CD4-positive, alpha-beta T cell treated with Interleukin-21 for 1 hour (primary cell): Measurements from ENCODE around the gene MSH3.

Source experiments
- DNase-seq: peaks from one replicate; pipeline ENCODE4 v3.0.0-alpha.2; 2020

Gene MSH3

GRCh38 chr5:80654391-80655230, at the start of gene MSH3, which contains the start of gene DHFR:
TSS of gene MSH3 (plus strand) at chr5:80654652. CDS start at chr5:80654728, 76 bp downstream.
TSS of gene DHFR (minus strand) at chr5:80654983. CDS start at chr5:80654489, 494 bp downstream.
- peak; percentile 92 for DNase-seq

- no peak for DNase-seq
Measured at GRCh38 chr5:80607343-80607742, 47.1 kb upstream of the MSH3 start.

DNA sequence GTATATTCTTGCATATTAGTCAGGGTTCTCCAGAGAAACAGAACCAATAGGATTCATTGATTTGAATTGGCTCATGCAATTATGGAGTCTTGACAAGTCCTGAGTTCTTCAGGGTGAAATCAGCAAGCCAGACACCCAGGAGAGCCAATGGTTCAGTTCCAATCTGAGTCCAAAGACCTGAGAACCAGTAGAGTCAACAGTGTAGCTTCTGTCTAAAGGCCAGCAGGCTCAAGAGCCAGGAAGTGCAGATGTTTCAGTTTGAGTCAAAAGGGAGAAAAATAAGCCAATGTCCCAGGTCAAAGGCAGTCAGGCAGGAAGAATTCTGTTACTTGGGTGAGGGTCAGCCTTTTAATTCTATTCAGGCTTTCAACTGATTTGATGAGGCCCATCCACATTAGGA, 46.6 kb upstream of the MSH3 start:
- DNase-seq = no peak

DNA sequence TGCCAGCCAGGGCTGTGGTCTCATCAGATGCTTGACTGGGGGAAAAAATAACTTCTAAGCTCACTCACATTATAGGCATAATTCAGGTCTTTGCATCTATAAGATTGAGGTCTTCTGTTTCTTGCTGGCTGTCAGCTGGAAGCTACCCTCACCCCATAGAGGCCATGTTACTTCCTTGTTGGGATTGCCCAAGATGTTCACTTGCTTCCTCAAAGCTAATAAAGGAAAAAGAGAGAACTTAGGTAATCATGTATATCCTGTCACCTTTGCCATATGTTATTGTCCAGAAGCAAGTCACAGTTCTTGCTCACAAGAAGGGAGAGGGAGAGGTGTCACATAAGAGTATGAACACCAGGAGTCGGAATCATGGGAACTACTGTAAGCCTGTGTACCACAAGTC, 45.7 kb upstream of the MSH3 start:
- no peak for DNase-seq

- DNase-seq = no peak
Measured at GRCh38 chr5:80609692-80610091, 44.8 kb upstream of the MSH3 start.

DNA sequence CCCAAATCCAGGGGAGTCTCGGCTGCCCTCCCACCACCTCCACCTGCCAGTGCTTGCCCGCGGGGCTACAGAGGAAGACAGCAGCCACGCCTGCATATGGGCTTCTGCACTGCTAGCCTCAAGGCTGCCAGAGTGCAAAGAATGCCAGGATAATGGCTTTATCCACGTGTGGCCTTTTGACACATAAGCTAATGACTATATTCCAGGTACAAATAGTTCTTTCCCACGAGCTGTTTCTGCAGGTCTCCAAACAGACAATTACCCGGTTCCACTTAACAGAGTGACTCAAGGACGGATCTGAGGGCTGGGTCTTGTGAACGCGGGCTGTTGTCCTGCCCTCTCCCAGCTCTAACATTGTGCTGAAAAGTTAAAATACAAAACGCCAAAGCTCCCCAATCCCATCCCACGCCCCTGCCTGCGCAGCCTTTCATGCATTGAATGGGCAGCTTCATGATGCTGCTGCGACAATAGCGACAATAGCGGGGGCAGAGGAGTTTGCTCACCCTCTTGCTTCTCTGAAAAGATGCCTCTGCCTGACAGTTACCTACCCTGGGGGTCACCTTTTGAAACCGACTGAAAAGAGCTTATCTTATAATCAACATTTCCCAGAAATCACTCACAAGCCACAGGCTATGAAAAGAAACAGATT, 39.1 kb upstream of the MSH3 start:
- no peak for DNase-seq

DNA sequence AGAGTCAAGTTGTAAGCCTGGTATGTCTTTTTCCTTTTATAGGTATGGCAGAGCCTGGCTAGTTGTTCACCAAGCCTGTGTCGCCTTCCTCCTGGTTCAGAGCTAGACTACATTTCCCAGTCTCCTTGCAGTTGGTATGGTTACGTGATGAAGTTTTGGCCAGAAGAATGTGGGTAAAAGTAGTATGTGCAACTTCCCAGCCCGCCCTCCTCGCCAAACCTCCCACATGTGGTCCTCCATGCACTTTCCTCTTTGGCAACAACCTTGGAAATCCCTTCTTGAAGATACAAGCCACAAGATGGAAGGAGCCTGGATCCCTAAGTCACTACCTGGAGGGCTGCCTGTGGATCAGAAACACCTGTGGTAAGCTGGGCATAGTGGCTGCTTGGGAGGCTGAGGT, 36.0 kb upstream of the MSH3 start:
- no peak for DNase-seq

DNA sequence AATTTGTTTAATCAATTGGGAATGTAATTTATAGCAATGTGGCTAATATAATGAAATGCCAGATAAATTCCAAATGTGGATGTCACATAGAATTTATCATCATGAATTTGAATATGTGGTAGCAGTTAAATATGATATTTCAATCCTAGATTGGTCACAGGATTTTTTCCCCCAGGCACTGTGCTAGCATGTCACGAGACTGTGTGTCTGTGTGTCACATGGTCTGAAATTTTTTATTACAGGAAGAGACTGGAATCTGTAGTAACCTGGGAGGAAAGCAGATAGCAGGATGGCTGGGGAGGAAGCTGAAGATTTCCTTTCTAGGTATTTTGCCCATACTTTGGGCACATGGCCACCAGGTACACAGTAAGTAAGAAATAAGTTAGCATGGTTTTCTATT, 35.4 kb upstream of the MSH3 start:
- no peak for DNase-seq

DNA sequence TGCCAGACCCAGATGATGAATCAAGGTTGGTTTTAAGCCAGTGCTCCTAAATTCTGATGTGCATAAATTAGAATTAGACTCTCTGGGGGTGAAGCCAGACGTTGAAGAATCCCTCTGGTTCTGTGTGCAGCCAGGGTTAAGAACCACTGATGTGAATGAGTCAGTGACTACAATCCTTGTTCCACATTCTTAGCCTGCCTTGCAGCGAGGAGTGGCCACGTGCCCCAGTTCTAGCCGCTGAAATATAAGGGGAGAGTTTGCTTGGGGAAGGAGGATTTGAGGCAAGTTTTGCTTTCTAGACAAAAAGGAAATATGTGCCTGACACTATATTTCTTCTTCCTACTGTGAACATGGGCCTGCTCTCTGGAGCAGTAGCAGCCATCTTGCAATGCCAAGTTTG, 34.2 kb upstream of the MSH3 start:
- DNase-seq = no peak

DNA sequence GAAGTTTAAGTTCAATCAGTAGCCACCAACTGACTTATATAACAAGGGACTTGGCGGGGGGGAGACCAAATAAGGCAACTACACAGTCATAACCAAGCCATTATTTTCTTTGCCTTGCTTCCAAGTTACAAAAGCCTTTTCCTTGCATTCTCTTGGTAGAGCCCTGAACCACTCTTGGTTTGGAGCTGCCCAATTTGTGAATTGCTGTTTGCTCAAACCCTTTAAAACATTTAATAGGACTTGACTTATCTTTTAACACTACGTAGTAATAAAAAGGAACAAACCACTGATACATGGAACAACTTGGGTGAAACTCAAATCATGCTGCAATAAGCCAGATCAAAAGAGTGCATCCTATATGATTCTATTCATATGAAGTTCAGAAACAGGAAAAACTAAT, 31.7 kb upstream of the MSH3 start:
- no peak for DNase-seq

DNA sequence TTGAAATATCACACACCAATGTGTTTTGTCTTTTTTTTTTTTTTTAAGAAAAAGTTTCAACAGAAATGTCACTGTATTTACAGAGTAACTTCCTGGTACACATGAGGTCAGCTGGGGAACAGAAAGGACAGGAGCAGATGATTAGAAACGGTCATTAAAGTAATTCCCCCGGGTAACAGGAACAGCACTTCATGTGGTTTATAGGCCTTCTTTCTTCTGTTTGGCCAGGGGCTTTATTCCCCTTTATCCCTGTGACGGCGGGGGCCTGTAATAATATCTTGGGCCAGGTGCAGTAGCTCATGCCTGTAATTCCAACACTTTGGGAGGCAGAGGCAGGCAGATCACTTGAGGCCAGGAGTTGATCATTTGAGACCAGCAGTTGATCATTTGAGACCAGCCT, 30.5 kb upstream of the MSH3 start:
- DNase-seq = no peak

DNA sequence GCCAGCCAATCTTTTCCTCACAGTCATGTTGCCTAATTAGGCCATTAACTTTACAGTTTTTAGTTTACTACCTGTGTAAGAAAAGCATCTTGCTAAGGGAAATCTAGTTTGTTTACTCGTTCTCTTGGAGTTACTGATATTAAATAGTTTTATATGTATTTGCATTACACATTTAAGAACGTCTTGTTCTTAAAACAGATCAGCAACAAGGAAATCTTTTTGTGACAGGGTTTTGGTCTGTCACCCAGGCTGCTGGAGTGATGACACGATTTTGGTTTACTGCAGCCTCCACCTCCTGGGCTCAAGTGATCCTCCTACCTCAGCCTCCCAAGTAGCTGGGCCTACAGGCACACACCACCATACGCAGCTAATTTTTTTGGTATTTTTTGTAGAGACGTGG, 29.2 kb upstream of the MSH3 start:
- no peak for DNase-seq

GRCh38 chr5:80629281-80629680, 25.2 kb upstream of the MSH3 start:
- DNase-seq = no peak

DNA sequence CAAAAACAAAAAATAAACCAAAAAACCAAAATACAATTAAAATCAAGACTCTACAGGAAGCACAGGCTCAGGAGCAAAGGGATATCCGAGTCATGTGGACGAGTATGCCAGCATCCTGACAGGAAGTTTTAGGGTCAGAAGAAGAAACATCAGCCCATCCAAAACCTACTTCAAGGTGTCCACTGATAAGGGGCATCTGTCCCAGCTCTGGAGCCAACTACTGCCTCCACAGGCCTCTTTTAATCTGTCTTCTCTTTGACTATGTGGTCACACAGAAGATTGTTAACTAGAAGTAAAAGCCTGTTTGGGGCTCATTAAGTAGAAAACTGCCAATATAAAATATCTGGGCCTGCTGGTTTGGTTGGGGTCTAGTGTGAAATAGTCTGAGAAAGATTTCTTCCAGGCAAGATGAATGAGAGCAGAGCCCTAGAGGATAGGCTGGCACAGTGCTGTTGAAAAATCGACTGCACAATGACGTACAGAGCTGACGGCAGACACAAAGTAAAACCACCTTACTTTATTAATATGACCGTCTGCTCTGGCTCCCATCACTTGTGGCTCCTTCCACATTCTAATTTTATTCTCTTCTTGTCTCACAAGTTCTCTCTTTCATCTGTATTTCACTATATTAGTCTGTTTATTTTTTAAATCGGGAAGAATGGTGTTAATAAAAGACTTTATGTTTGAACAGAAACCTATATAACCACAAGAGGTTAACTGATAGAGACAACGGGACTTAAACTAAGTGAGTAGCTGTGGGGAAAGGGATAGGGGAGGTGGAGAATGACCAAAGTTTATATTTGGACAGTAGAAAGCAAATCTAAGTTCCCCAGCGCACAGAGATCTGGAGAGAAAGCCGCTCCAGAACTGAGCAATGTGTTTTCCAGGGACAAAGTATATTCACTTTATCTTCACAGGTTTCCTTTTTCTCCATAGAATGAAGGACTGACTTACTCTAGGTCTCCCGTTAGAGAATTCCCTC, 22.9 kb upstream of the MSH3 start:
- no peak for DNase-seq

- DNase-seq = no peak
Measured at GRCh38 chr5:80632700-80633099, 21.8 kb upstream of the MSH3 start.

DNA sequence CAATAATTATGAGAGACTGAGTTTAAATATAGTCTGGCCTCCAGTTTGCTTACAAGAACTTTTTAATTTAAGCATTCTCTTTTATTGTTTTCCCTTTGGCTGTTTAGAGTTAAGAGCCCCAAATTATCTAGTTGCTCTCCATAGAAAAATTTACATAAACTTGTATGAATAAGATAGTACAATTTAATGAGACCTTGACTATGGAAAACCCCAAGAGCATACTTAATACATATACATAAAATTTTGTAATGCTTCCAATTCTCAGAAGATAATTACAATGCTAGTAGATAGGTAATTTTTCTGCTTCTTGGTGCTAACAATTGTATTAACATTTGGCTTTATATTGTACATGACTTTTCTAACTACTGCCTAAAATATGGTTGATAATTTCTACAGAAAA, 20.3 kb upstream of the MSH3 start:
- no peak for DNase-seq

DNA sequence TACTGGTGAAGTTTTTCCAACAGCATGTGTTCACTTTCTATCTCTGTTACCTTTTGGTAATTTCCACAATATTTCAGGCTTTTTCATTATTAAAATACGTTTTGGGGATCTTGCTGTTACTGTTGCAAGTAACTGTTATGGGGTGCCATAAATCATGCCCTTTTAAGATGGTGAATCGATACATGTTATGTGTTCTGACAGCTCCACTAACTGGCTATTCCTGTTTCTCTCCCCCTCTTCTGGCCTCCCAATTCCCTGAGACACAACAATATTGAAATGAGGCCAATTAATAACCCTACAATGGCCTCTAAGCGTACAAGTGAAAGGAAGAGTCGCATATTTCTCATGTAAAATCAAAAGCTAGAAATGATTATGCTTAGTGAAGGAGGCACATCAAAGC, 13.1 kb upstream of the MSH3 start:
- DNase-seq = no peak

DNA sequence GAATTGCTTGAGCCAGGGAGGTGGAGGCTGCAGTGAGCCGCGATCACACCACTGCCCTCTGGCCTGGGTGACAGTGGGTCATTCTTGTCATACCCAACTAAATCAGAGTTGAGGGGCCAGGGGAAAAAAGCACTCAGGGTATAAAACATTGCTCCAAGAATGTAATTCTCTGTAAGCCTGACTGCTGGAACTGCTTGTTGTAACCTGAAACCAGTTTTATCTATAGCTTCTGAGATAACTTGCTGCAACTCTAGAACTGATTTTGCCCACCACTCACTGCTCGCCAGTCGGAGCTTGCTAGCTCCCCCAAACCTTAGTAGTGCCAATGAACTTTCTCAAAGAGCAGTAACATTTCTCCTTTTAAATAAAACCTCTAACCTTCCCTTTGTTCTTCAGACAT, 9.6 kb upstream of the MSH3 start:
- DNase-seq = no peak

- DNase-seq = no peak
Measured at GRCh38 chr5:80646926-80647325, 7.5 kb upstream of the MSH3 start.

DNA sequence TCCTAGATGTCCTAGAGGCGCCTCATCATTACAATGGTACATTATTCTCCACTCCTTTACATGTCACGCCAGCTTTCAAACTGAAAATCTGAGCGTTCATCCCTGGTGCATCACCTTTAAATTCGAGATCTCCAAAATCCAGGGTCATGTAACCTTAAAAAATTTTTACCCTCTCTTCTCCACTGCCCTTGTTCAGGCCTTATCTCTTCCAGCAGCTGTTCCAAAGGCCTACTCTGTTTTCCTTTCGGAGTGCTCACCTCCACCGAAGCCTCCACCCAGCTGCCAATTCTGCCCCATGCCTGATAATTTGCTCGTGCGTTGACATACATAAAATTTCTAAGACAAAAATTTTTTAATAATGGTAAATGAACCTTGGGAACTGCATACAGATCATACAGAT, 950 bp upstream of the MSH3 start:
- DNase-seq = no peak

DNA sequence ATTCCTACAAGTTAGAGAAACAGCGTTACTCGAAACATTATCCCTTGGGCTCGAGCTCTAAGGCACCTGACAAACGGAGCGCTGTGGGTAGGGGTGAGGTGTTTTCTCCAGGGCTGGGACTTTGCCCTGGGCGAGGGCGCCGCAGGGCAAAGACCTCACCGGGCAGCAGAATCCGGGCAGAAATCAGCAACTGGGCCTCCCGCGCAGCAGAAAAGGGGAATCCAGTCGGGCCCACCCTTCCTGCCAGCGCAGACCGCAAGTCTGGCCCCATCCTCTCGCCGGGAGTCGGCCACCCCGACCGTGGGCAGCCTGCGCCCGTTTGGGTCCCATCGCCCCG, 430 bp upstream of the MSH3 start:
- no peak for DNase-seq

DNA sequence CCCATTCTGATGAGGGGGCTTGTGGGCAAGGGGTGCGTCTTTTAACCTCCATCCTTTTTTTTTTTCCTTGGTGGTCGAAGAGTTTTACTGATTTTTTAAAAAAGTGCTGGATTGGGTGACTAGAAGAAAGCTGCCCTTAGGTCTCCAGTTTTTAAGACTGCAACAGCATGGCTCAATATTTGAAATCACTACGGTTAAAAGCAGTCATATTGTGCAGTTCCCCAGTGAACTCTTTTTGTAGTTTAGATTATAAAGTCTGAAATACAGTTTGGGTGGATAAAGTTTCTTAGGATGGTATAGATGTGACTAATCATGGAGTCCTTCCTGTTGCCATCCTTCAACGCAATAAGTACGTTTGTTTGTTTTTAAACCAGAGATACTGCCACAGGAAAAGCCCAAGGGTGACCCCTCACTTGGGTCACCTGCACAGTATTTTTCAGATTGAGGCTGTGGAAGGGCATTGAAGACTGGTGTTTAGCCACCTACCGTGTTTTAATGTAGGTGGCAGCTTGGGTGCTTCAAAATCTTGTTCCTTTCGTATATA, 851 bp downstream of the MSH3 start:
- peak; percentile 2 for DNase-seq

DNA sequence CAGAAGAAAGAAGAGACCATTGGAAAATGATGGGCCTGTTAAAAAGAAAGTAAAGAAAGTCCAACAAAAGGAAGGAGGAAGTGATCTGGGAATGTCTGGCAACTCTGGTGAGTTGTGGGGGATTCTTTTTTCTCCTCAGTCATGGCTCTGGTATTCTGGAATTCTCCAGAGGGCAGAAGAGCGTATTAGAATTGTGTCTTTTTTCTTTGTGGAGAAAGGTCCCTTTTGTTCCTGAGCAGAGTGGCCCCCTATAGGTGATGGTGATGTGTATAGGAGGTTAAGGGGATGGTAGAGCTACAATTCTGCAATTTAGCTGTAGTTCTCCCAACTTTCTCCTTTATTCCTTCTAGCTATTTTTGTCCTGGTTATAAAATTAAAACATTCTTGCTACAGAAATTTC, 2.0 kb downstream of the MSH3 start:
- DNase-seq = no peak
